MM.1S (cell line): ENCODE measurements around the gene HPCAL1.

ENCODE experiments used
- DNase-seq: peaks from one replicate; pipeline ENCODE4 v3.0.0-alpha.2; 2015
- H2AFZ ChIP-seq: fragments of 300-600 bp; sonication (generic); 2 replicates; pipeline ENCODE4 v1.6.0; 2016; ENCODE audit warnings: antibody characterized with exemption, low read length
- H3F3A ChIP-seq: fragments of 300-600 bp; sonication (generic); 2 replicates; pipeline ENCODE4 v1.6.1; 2016; ENCODE audit warnings: mild to moderate bottlenecking, antibody characterized with exemption, low read length, moderate library complexity, mixed read lengths; ENCODE audit not compliant: insufficient read depth
- H3K27ac ChIP-seq: fragments of 300-600 bp; sonication (generic); 2 replicates; pipeline ENCODE4 v1.5.1; 2016; ENCODE audit warnings: mild to moderate bottlenecking, low read length
- H3K27me3 ChIP-seq: fragments of 300-600 bp; sonication (generic); replicated peaks from 2 replicates; pipeline ENCODE4 v1.6.0; 2016; ENCODE audit warnings: low read length; ENCODE audit not compliant: insufficient read depth
- H3K36me3 ChIP-seq: fragments of 300-600 bp; sonication (generic); replicated peaks from 2 replicates; pipeline ENCODE4 v1.6.1; 2016; ENCODE audit warnings: mild to moderate bottlenecking, low read length, mixed read lengths; ENCODE audit not compliant: insufficient read depth
- H3K4me1 ChIP-seq: fragments of 300-600 bp; sonication (generic); 2 replicates; pipeline ENCODE4 v1.6.1; 2016; ENCODE audit warnings: low read length, mixed read lengths
- H3K4me2 ChIP-seq: fragments of 300-600 bp; sonication (generic); 2 replicates; pipeline ENCODE4 v1.6.0; 2016; ENCODE audit warnings: low read depth, low read length
- H3K4me3 ChIP-seq: fragments of 300-600 bp; sonication (generic); 2 replicates; pipeline ENCODE4 v1.5.1; 2016; ENCODE audit warnings: low read length, mixed read lengths
- H3K79me2 ChIP-seq: fragments of 300-600 bp; sonication (generic); 2 replicates; pipeline ENCODE4 v1.6.1; 2016; ENCODE audit warnings: mixed run types, low read length, mixed read lengths
- H3K9ac ChIP-seq: fragments of 300-600 bp; sonication (generic); 2 replicates; pipeline ENCODE4 v1.6.1; 2016; ENCODE audit warnings: low read length, mixed read lengths
- H3K9me2 ChIP-seq: fragments of 300-600 bp; sonication (generic); replicated peaks from 2 replicates; pipeline ENCODE4 v1.6.1; 2016; ENCODE audit warnings: mild to moderate bottlenecking, low read length, mixed read lengths; ENCODE audit not compliant: insufficient read depth
- H3K9me3 ChIP-seq: fragments of 300-600 bp; sonication (generic); replicated peaks from 2 replicates; pipeline ENCODE4 v1.6.1; 2016; ENCODE audit warnings: mild to moderate bottlenecking, low read length, mixed read lengths; ENCODE audit not compliant: insufficient read depth
- H4K20me1 ChIP-seq: fragments of 300-600 bp; sonication (generic); 2 replicates; pipeline ENCODE4 v1.6.1; 2016; ENCODE audit warnings: mild to moderate bottlenecking, low read length, moderate library complexity, mixed read lengths; ENCODE audit not compliant: insufficient read depth
- CTCF ChIP-seq: fragments of 300-600 bp; sonication (generic); IDR thresholded peaks from 2 replicates; pipeline ENCODE4 v1.5.1; 2016; ENCODE audit warnings: antibody characterized with exemption, low read length, mixed read lengths
- EZH2 ChIP-seq: fragments of 300-600 bp; sonication (generic); optimal IDR thresholded peaks from 2 replicates; pipeline ENCODE3; 2017; ENCODE audit warnings: low read depth, mild to moderate bottlenecking, antibody characterized with exemption, low read length, mixed read lengths
- EZH2phosphoT487 ChIP-seq: fragments of 300-600 bp; sonication (generic); IDR thresholded peaks from 2 replicates; pipeline ENCODE4 v1.6.1; 2018; ENCODE audit warnings: antibody characterized with exemption, low read length

HPCAL1 gene

GRCh38 chr2:10328670-10329579 is 26.2 kb downstream of the HPCAL1 start:
- Histone ChIP-seq H3K27ac (no peak overlapping the region), H3K4me2 (no peak overlapping the region), H3K27me3 (no peaks in the 10 kb centered on the region), H3K4me1 (peaks cover 34% of the 10 kb centered on the region), H3F3A (peaks cover 11% of the 10 kb centered on the region), H3K79me2 (peaks cover 94% of the 10 kb centered on the region), H3K4me3 (no peak overlapping the region), H3K9me3 (no peaks in the 10 kb centered on the region), H2AFZ (no peak overlapping the region), H3K36me3 (no peaks in the 10 kb centered on the region), H4K20me1 (0 out of 2 replicates have a peak, but pooled peaks cover 7% of the 10 kb centered on the region), H3K9ac (no peak overlapping the region), H3K9me2 (no peaks in the 10 kb centered on the region)
- no peak for DNase-seq
- TF ChIP-seq CTCF = no peak
- TF ChIP-seq EZH2phosphoT487 = no peak
- no peak for TF ChIP-seq EZH2

GRCh38 chr2:10329580-10329879 is 26.8 kb downstream of the HPCAL1 start:
- H3K9me2 ChIP-seq = no peaks in the 10 kb centered on the region
- H3K27me3 ChIP-seq = no peaks in the 10 kb centered on the region
- H3K9ac ChIP-seq = no peak overlapping the region
- no peak overlapping the region for H3K27ac ChIP-seq
- no peaks in the 10 kb centered on the region for H3K9me3 ChIP-seq
- H2AFZ ChIP-seq = no peak overlapping the region
- peaks cover 28% of the 10 kb centered on the region for H3K4me1 ChIP-seq
- no peak overlapping the region for H3K4me2 ChIP-seq
- no peak overlapping the region for H3K4me3 ChIP-seq
- TF ChIP-seq CTCF (no peak), EZH2phosphoT487 (no peak), EZH2 (no peak)
- no peak for DNase-seq
- 0 out of 2 replicates have a peak, but pooled peaks cover 7% of the 10 kb centered on the region for H4K20me1 ChIP-seq
- no peaks in the 10 kb centered on the region for H3K36me3 ChIP-seq
- H3F3A ChIP-seq = peaks cover 6% of the 10 kb centered on the region
- peaks cover 94% of the 10 kb centered on the region for H3K79me2 ChIP-seq

GRCh38 chr2:10329880-10330699 is 27.4 kb downstream of the HPCAL1 start:
- Histone ChIP-seq H3K4me2 (no peak overlapping the region), H3K9me2 (no peaks in the 10 kb centered on the region), H4K20me1 (0 out of 2 replicates have a peak, but pooled peaks cover 7% of the 10 kb centered on the region), H3K9me3 (no peaks in the 10 kb centered on the region), H3K27me3 (no peaks in the 10 kb centered on the region), H3F3A (peaks cover 3% of the 10 kb centered on the region), H3K9ac (no peak overlapping the region), H3K79me2 (peaks cover 96% of the 10 kb centered on the region), H3K27ac (no peak overlapping the region), H3K4me1 (peaks cover 25% of the 10 kb centered on the region), H3K36me3 (no peaks in the 10 kb centered on the region), H2AFZ (no peak overlapping the region), H3K4me3 (no peak overlapping the region)
- no peak for DNase-seq
- TF ChIP-seq EZH2 (no peak), CTCF (no peak), EZH2phosphoT487 (no peak)
